Measurements from ENCODE around the gene FERMT2. TPM values are rescaled to one million over a fixed set of nuclear protein-coding genes. Genes with fewer than 3 reads are reported as not detected.

The FERMT2 gene
- polyA plus RNA-seq, 2 of the 4 experiments (the other 2 are of a cell fraction) = 42.9 to 102 TPM

DNA sequence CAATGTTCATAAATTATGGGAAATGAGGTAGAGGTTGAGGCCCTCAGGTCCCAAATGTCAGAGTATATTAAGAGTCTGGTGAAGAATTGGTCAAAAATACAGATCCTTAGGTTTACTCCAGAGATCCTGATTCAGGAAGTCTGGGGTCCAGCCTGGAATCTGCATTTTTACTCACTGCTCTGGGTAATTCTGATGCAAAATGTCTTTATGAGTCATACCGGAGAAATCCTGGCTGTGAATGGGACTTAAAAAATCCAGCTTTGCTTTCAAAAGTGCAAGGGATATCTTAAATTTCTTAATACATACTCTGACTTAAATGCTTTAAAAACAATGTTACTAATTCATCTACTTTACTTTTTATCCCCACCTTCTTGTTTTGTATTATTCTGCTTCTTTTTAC is 74.5 kb downstream of the FERMT2 start:
- WGBS (ENCODE audit: missing lambda C conversion rate) = 92% methylated on average over 1 of the region's 1 CpG
- no peak overlapping the region for H3K4me2 ChIP-seq
- H3K27ac ChIP-seq = no peak overlapping the region
- TF ChIP-seq, protein P1, sequence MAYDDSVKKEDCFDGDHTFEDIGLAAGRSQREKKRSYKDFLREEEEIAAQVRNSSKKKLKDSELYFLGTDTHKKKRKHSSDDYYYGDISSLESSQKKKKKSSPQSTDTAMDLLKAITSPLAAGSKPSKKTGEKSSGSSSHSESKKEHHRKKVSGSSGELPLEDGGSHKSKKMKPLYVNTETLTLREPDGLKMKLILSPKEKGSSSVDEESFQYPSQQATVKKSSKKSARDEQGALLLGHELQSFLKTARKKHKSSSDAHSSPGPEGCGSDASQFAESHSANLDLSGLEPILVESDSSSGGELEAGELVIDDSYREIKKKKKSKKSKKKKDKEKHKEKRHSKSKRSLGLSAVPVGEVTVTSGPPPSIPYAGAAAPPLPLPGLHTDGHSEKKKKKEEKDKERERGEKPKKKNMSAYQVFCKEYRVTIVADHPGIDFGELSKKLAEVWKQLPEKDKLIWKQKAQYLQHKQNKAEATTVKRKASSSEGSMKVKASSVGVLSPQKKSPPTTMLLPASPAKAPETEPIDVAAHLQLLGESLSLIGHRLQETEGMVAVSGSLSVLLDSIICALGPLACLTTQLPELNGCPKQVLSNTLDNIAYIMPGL (CRISPR knock-in tag; IDR thresholded peaks at IDR 0.05; ENCODE audit: borderline replicate concordance) = no peak
- TF ChIP-seq HOXB13 (CRISPR knock-in tag; IDR thresholded peaks at IDR 0.05; ENCODE audit: low read depth) = no peak
- no peak for TF ChIP-seq POLR2AphosphoS2 (conservative IDR thresholded peaks at IDR 0.05; ENCODE audit: low read length)
- no peak for TF ChIP-seq SMC3 (IDR thresholded peaks at IDR 0.05)
- TF ChIP-seq RARB (CRISPR knock-in tag; IDR thresholded peaks at IDR 0.05) = no peak
- TF ChIP-seq ATOH8 (CRISPR knock-in tag; IDR thresholded peaks at IDR 0.05; ENCODE audit: low read depth) = no peak
- TF ChIP-seq, protein P2, sequence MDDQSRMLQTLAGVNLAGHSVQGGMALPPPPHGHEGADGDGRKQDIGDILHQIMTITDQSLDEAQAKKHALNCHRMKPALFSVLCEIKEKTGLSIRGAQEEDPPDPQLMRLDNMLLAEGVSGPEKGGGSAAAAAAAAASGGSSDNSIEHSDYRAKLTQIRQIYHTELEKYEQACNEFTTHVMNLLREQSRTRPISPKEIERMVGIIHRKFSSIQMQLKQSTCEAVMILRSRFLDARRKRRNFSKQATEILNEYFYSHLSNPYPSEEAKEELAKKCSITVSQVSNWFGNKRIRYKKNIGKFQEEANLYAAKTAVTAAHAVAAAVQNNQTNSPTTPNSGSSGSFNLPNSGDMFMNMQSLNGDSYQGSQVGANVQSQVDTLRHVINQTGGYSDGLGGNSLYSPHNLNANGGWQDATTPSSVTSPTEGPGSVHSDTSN (IDR thresholded peaks at IDR 0.05) = no peak
- no peak for TF ChIP-seq NPAS2 (CRISPR knock-in tag; IDR thresholded peaks at IDR 0.05; ENCODE audit: borderline replicate concordance)
- no peak for TF ChIP-seq USF2 (IDR thresholded peaks at IDR 0.05)
- no peak for TF ChIP-seq FOXS1 (CRISPR knock-in tag; IDR thresholded peaks at IDR 0.05)
- TF ChIP-seq, protein P3, sequence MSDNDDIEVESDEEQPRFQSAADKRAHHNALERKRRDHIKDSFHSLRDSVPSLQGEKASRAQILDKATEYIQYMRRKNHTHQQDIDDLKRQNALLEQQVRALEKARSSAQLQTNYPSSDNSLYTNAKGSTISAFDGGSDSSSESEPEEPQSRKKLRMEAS (IDR thresholded peaks at IDR 0.05) = no peak
- TF ChIP-seq ZSCAN20 (CRISPR knock-in tag; IDR thresholded peaks at IDR 0.05) = no peak
- no peak for TF ChIP-seq ESRRA (IDR thresholded peaks at IDR 0.05; ENCODE audit: borderline replicate concordance, low read length)
- TF ChIP-seq KDM5A (IDR thresholded peaks at IDR 0.05) = no peak
- no peak for TF ChIP-seq MAZ (IDR thresholded peaks at IDR 0.05; ENCODE audit: borderline replicate concordance, low read depth, low read length)
- no peak for TF ChIP-seq ELK1 (IDR thresholded peaks at IDR 0.05; ENCODE audit: low read depth, low read length)
- ATAC-seq (no peak), FAIRE-seq (no peak), DNase-seq (ENCODE audit: low read depth in 1 of 2, low spot score in 1 of 2) (no peak)
- no peak overlapping the region for H3K4me3 ChIP-seq
- CTCF ChIA-PET = no interaction called here
- no peaks in the 10 kb centered on the region for H3K9me3 ChIP-seq
- POLR2A ChIA-PET = no interaction called here
- peaks cover 25% of the 10 kb centered on the region; the same call in 2 of the 3 replicates for H3K4me1 ChIP-seq

DNA sequence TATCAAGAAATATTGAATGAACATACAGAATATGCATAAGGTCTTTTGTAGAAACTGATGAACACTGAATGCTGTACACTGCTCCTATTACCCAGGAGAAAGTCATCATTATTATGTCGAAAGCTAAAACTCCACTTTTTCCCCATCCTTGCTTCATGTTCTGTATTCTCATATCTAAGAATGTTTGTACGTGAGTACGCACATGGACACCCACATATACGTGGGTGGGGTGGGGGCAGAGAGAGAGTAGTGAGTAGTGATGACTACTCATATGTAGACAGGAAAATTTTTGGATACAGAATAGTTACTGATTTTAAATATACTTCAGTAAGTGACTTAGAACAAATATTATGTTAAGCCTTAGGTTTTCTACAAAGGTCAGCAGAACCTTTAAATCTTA is 75.1 kb downstream of the FERMT2 start:
- Histone ChIP-seq H3K4me3 (no peak overlapping the region), H3K27ac (no peak overlapping the region), H3K9me3 (no peaks in the 10 kb centered on the region), H3K4me2 (no peak overlapping the region), H3K4me1 (peaks cover 25% of the 10 kb centered on the region; the same call in 2 of the 3 replicates)
- TF ChIP-seq TFCP2L1 (CRISPR knock-in tag; IDR thresholded peaks at IDR 0.05) (no peak), ZFP36 (IDR thresholded peaks at IDR 0.05; ENCODE audit: borderline replicate concordance, partially characterized antibody) (no peak), TP53 (CRISPR knock-in tag; IDR thresholded peaks at IDR 0.05) (no peak), BCL3 (IDR thresholded peaks at IDR 0.05) (no peak), RNF2 (IDR thresholded peaks at IDR 0.05; ENCODE audit: borderline replicate concordance, low read depth) (no peak), CHD4 (IDR thresholded peaks at IDR 0.05; ENCODE audit: borderline replicate concordance) (no peak), HDAC2 (IDR thresholded peaks at IDR 0.05) (no peak), SMC3 (IDR thresholded peaks at IDR 0.05) (no peak)
- no peak for ATAC-seq
- ChIA-PET POLR2A (no interaction called here), CTCF (interaction anchor here (0.9 kb wide), 1 partner anchor 10 kb away, joined by 3 read pairs; no protein-coding TSS in a partner anchor)
- 89% methylated on average over 4 of the region's 4 CpGs for WGBS (ENCODE audit: missing lambda C conversion rate)
- FAIRE-seq = no peak
- DNase-seq (ENCODE audit: low read depth in 1 of 2, low spot score in 1 of 2) = no peak
